Stimulated activated CD4-positive, alpha-beta T cell treated with anti-CD3 and anti-CD28 coated beads, Interleukin-1b, Interleukin-23, amount 100 ng/mL, for 1 hour (primary cell): ENCODE measurements around the gene MOG.

Experiments
- DNase-seq, 2 donors: peaks; one replicate each; pipeline ENCODE4 v3.0.0-alpha.2; 2020; ENCODE audit warnings: low read depth in 2 of 2

The MOG gene

GRCh38 chr6:29675561-29675960 lies 18.7 kb downstream of the MOG start:
- DNase-seq, result no peak

- no peak for DNase-seq
These were observed 20.2 kb downstream of the MOG start for GRCh38 chr6:29676981-29677601.

- DNase-seq, result no peak
These were observed 21.2 kb downstream of the MOG start for GRCh38 chr6:29678114-29678513.

GRCh38 chr6:29679962-29680361 lies 23.1 kb downstream of the MOG start:
- DNase-seq, result no peak

GRCh38 chr6:29680416-29680815 lies 23.5 kb downstream of the MOG start:
- no peak for DNase-seq

- DNase-seq, result no peak
These were observed 24.0 kb downstream of the MOG start, which contains the start of gene ZFP57 for GRCh38 chr6:29680904-29681303. ZFP57 (minus strand) TSS chr6:29681152; CDS start chr6:29677003, 4,149 bp downstream.

- no peak for DNase-seq
These were observed 24.9 kb downstream of the MOG start for GRCh38 chr6:29681811-29682210.

- DNase-seq, result no peak
These were observed 28.9 kb downstream of the MOG start for GRCh38 chr6:29685718-29686326.

GRCh38 chr6:29694637-29695036 lies 37.7 kb downstream of the MOG start:
- no peak for DNase-seq

- DNase-seq, result no peak
These were observed 39.5 kb downstream of the MOG start for GRCh38 chr6:29696147-29697125.

- peak; percentile 61 to 65 for DNase-seq
These were observed 45.7 kb downstream of the MOG start for GRCh38 chr6:29702519-29703103.

GRCh38 chr6:29705389-29706231 lies 48.7 kb downstream of the MOG start:
- no peak for DNase-seq

GRCh38 chr6:29708432-29709179 lies 51.7 kb downstream of the MOG start:
- peak in 1 of 2 donors; percentile 24 for DNase-seq

- no peak for DNase-seq
These were observed 52.3 kb downstream of the MOG start for GRCh38 chr6:29709188-29709587.

GRCh38 chr6:29710281-29710941 lies 53.5 kb downstream of the MOG start:
- DNase-seq, result no peak

- no peak for DNase-seq
These were observed 64.0 kb downstream of the MOG start for GRCh38 chr6:29720863-29721262.
